ENCODE data around the gene PPM1M.

GRCh38 chr3:52278510-52279069 lies 33.0 kb downstream of the PPM1M start, which contains the start of gene WDR82:
- TF ChIP-seq HCFC1 (IDR thresholded peaks at IDR 0.05; ENCODE audit: low read length) (no peak), LARP7 (IDR thresholded peaks at IDR 0.05) (no peak; the same call in 1 of the 2 replicates), RFX5 (IDR thresholded peaks at IDR 0.05; ENCODE audit: low read depth, low read length) (no peak), STAT3 (IDR thresholded peaks at IDR 0.05; ENCODE audit: low read depth, low read length) (no peak), USF2 (IDR thresholded peaks at IDR 0.05; ENCODE audit: borderline replicate concordance, low read depth, low read length) (no peak), CEBPB (IDR thresholded peaks at IDR 0.05; ENCODE audit: borderline replicate concordance in 1 of 2, low read depth in 2 of 2, low read length in 2 of 2) (no peak), CTCF (IDR thresholded peaks at IDR 0.05 in 2 of 3, conservative IDR thresholded peaks at IDR 0.05 in 1 of 3; ENCODE audit: control insufficient read depth in 2 of 3, extremely low read depth in 1 of 3, insufficient read depth in 1 of 3, low read depth in 3 of 3, low read length in 3 of 3) (peak; percentile 33 to 46 (median 43); a peak in 5 of 6 replicates), HDAC6 (IDR thresholded peaks at IDR 0.05; ENCODE audit: unreplicated experiment) (peak; percentile 73), TAF1 (IDR thresholded peaks at IDR 0.05; ENCODE audit: borderline replicate concordance, low read depth, low read length) (peak; percentile 98), BCLAF1 (IDR thresholded peaks at IDR 0.05) (no peak), SP1 (IDR thresholded peaks at IDR 0.05; ENCODE audit: low read depth, low read length) (no peak), ZNF24 (IDR thresholded peaks at IDR 0.05) (0 out of 2 replicates have a peak, but pooled peaks have one; percentile 6)
